DOHH2 (cell line): ENCODE measurements around the gene GLDN.

Source experiments
- CTCF ChIP-seq: fragments of 200-600 bp; sonication (generic); IDR thresholded peaks from one replicate; pipeline ENCODE4 v1.5.1; 2014; ENCODE audit warnings: antibody characterized with exemption, mild to moderate bottlenecking, low read depth, low read length; ENCODE audit not compliant: poor library complexity, severe bottlenecking
- EZH2phosphoT487 ChIP-seq: fragments of 200-600 bp; sonication (generic); IDR thresholded peaks from 2 replicates; pipeline ENCODE4 v1.6.1; 2017; ENCODE audit warnings: borderline replicate concordance, mild to moderate bottlenecking, antibody characterized with exemption, low read length, moderate library complexity, mixed read lengths

- TF ChIP-seq CTCF (no peak), EZH2phosphoT487 (no peak)
Measured at GRCh38 chr15:51331141-51331540, 10.3 kb upstream of the GLDN start.
